ENCODE results near the gene UBR2. TPM values are rescaled to one million over a fixed set of nuclear protein-coding genes. Genes with fewer than 3 reads are reported as not detected.
"Not testable (repeated sequence)": the region's sequence is repeated elsewhere in the genome, so short reads cannot be mapped to it uniquely, and the experiment has no call there.

The UBR2 gene
- total RNA-seq, 1 donor from 2014 or later, result 32.5 TPM

GRCh38 chr6:42555477-42556457 lies 8.1 kb upstream of the UBR2 start:
- Histone ChIP-seq H3K27ac (replicated peaks) (no peak overlapping the region), H3K36me3 (no peaks in the 10 kb centered on the region), H3K4me3 (no peak overlapping the region), H3K27me3 (ENCODE audit: low read depth) (peaks cover 5% of the 10 kb centered on the region), H3K9me3 (replicated peaks) (peaks cover 3% of the 10 kb centered on the region), H3K4me1 (peaks cover 7% of the 10 kb centered on the region)
- intact Hi-C loops (cut with micrococcal nuclease), result no loop called here
- no peak for TF ChIP-seq CTCF (IDR thresholded peaks at IDR 0.05; ENCODE audit: borderline replicate concordance)
- no peak for DNase-seq

GRCh38 chr6:42556462-42556861 lies 7.4 kb upstream of the UBR2 start:
- Histone ChIP-seq H3K9me3 (replicated peaks) (peaks cover 3% of the 10 kb centered on the region), H3K27ac (replicated peaks) (no peak overlapping the region), H3K4me1 (peaks cover 7% of the 10 kb centered on the region), H3K4me3 (no peak overlapping the region), H3K27me3 (ENCODE audit: low read depth) (peaks cover 5% of the 10 kb centered on the region), H3K36me3 (no peaks in the 10 kb centered on the region)
- intact Hi-C loops (cut with micrococcal nuclease), result no loop called here
- TF ChIP-seq CTCF (IDR thresholded peaks at IDR 0.05; ENCODE audit: borderline replicate concordance), result no peak
- no peak for DNase-seq

GRCh38 chr6:42559276-42559675 lies 4.6 kb upstream of the UBR2 start:
- DNase-seq; H3K4me1 ChIP-seq; H3K27me3 ChIP-seq (ENCODE audit: low read depth); H3K9me3 ChIP-seq (replicated peaks); H3K4me3 ChIP-seq; H3K36me3 ChIP-seq; intact Hi-C loops (cut with micrococcal nuclease); H3K27ac ChIP-seq (replicated peaks): not testable (repeated sequence)

GRCh38 chr6:42561986-42562385 lies 1.8 kb upstream of the UBR2 start:
- no peaks in the 10 kb centered on the region for H3K27me3 ChIP-seq (ENCODE audit: low read depth)
- H3K9me3 ChIP-seq (replicated peaks), result no peaks in the 10 kb centered on the region
- H3K4me1 ChIP-seq, result peaks cover 36% of the 10 kb centered on the region
- DNase-seq, result no peak
- intact Hi-C loops (cut with micrococcal nuclease), result no loop called here
- H3K27ac ChIP-seq (replicated peaks), result no peak overlapping the region
- H3K4me3 ChIP-seq, result no peak overlapping the region
- TF ChIP-seq CTCF (IDR thresholded peaks at IDR 0.05; ENCODE audit: borderline replicate concordance), result no peak
- H3K36me3 ChIP-seq, result peaks cover 6% of the 10 kb centered on the region

- H3K4me3 ChIP-seq, result no peak overlapping the region
- DNase-seq, result no peak
Observed at GRCh38 chr6:42562788-42563405, 932 bp upstream of the UBR2 start.

More at GRCh38 chr6:42562788-42563405, 932 bp upstream of the UBR2 start:
- no peaks in the 10 kb centered on the region for H3K27me3 ChIP-seq (ENCODE audit: low read depth)
- peaks cover 6% of the 10 kb centered on the region for H3K36me3 ChIP-seq
- H3K27ac ChIP-seq (replicated peaks), result peak overlapping the region; percentile 96
- H3K4me1 ChIP-seq, result peaks cover 44% of the 10 kb centered on the region
- intact Hi-C loops (cut with micrococcal nuclease), result no loop called here
- no peak for TF ChIP-seq CTCF (IDR thresholded peaks at IDR 0.05; ENCODE audit: borderline replicate concordance)
- no peaks in the 10 kb centered on the region for H3K9me3 ChIP-seq (replicated peaks)
